Subcutaneous abdominal adipose tissue (tissue), 5 donors: ENCODE measurements around the gene CBL.

Experiments
- H3K27ac ChIP-seq: one replicate; pipeline ENCODE4 v1.7.0; 2013; ENCODE audit warnings: low read depth, mild to moderate bottlenecking, inconsistent platforms, low read length, moderate library complexity
- H3K27me3 ChIP-seq, 5 donors: one replicate each; pipeline ENCODE4 v1.7.0; 2013; ENCODE audit warnings: low read length in 5 of 5, inconsistent platforms in 1 of 5; ENCODE audit not compliant: control insufficient read depth in 5 of 5, insufficient read depth in 4 of 5
- H3K36me3 ChIP-seq, 5 donors: one replicate each; pipeline ENCODE4 v1.7.0; 2013; ENCODE audit warnings: low read length in 5 of 5; ENCODE audit not compliant: control insufficient read depth in 5 of 5, insufficient read depth in 5 of 5
- H3K4me1 ChIP-seq, 5 donors: one replicate each; pipeline ENCODE4 v1.7.0; 2013; ENCODE audit warnings: low read length in 5 of 5, mild to moderate bottlenecking in 3 of 5, moderate library complexity in 1 of 5; ENCODE audit not compliant: control insufficient read depth in 5 of 5, insufficient read depth in 5 of 5
- H3K4me3 ChIP-seq, 5 donors: one replicate each; pipeline ENCODE4 v1.7.0; 2013; ENCODE audit warnings: low read length in 5 of 5, low read depth in 1 of 5
- H3K9ac ChIP-seq, 5 donors: one replicate each; pipeline ENCODE4 v1.7.0; 2013; ENCODE audit warnings: low read length in 5 of 5, mild to moderate bottlenecking in 4 of 5, moderate library complexity in 3 of 5
- H3K9me3 ChIP-seq, 5 donors: one replicate each; pipeline ENCODE4 v1.7.0; 2013; ENCODE audit warnings: low read length in 5 of 5; ENCODE audit not compliant: control insufficient read depth in 5 of 5
- donor health status: healthy.
- donor health status: healthy.
- donor health status: healthy.
- donor health status: healthy.
- donor health status: healthy.

CBL gene

GRCh38 chr11:119258180-119258579, 52.0 kb downstream of the CBL start:
- Histone ChIP-seq H3K27ac (no peak overlapping the region), H3K9me3 (no peaks in the 10 kb centered on the region), H3K27me3 (no peaks in the 10 kb centered on the region), H3K36me3 (peaks cover 0 to 4% (median 0%) of the 10 kb centered on the region in 5 donors), H3K4me3 (no peak overlapping the region), H3K4me1 (peaks cover 0 to 14% (median 8%) of the 10 kb centered on the region in 5 donors), H3K9ac (no peak overlapping the region)

GRCh38 chr11:119258983-119259382, 52.8 kb downstream of the CBL start:
- peaks cover 0 to 20% (median 13%) of the 10 kb centered on the region in 5 donors for H3K4me1 ChIP-seq
- no peak overlapping the region for H3K27ac ChIP-seq

GRCh38 chr11:119262668-119263351, 56.7 kb downstream of the CBL start:
- Histone ChIP-seq H3K27ac (peak overlapping the region; percentile 43), H3K36me3 (no peaks in the 10 kb centered on the region), H3K9ac (no peak overlapping the region), H3K27me3 (no peaks in the 10 kb centered on the region), H3K4me3 (no peak overlapping the region), H3K4me1 (peaks cover 0 to 34% (median 13%) of the 10 kb centered on the region in 5 donors), H3K9me3 (no peaks in the 10 kb centered on the region)

More at GRCh38 chr11:119258983-119259382, 52.8 kb downstream of the CBL start:
- no peak overlapping the region for H3K4me3 ChIP-seq
- H3K9ac ChIP-seq: no peak overlapping the region
- H3K27me3 ChIP-seq: no peaks in the 10 kb centered on the region
- peaks cover 0 to 4% (median 0%) of the 10 kb centered on the region in 5 donors for H3K36me3 ChIP-seq
- H3K9me3 ChIP-seq: no peaks in the 10 kb centered on the region

GRCh38 chr11:119263352-119263940, 57.3 kb downstream of the CBL start:
- Histone ChIP-seq H3K9me3 (no peaks in the 10 kb centered on the region), H3K36me3 (no peaks in the 10 kb centered on the region), H3K4me1 (peaks cover 0 to 36% (median 17%) of the 10 kb centered on the region in 5 donors), H3K4me3 (no peak overlapping the region), H3K27me3 (no peaks in the 10 kb centered on the region), H3K27ac (peak overlapping the region; percentile 43), H3K9ac (no peak overlapping the region)

- H3K27me3 ChIP-seq: no peaks in the 10 kb centered on the region
- no peak overlapping the region for H3K27ac ChIP-seq
- peaks cover 0 to 40% (median 25%) of the 10 kb centered on the region in 5 donors for H3K4me1 ChIP-seq
- no peaks in the 10 kb centered on the region for H3K36me3 ChIP-seq
- no peak overlapping the region for H3K4me3 ChIP-seq
- H3K9me3 ChIP-seq: no peaks in the 10 kb centered on the region
- H3K9ac ChIP-seq: no peak overlapping the region
These were observed 59.9 kb downstream of the CBL start for GRCh38 chr11:119266063-119266462.

- H3K9ac ChIP-seq: peak overlapping the region in 1 of 5 donors; percentile 7
- H3K36me3 ChIP-seq: no peaks in the 10 kb centered on the region
- H3K9me3 ChIP-seq: no peaks in the 10 kb centered on the region
- H3K27me3 ChIP-seq: no peaks in the 10 kb centered on the region
- no peak overlapping the region for H3K27ac ChIP-seq
- H3K4me3 ChIP-seq: no peak overlapping the region
- H3K4me1 ChIP-seq: peaks cover 0 to 40% (median 25%) of the 10 kb centered on the region in 5 donors
These were observed 60.5 kb downstream of the CBL start for GRCh38 chr11:119266517-119267255.

- H3K27ac ChIP-seq: no peak overlapping the region
- H3K4me1 ChIP-seq: peaks cover 0 to 32% (median 23%) of the 10 kb centered on the region in 5 donors
These were observed 61.5 kb downstream of the CBL start for GRCh38 chr11:119267645-119268044.

GRCh38 chr11:119273721-119274120, 67.6 kb downstream of the CBL start:
- H3K9me3 ChIP-seq: no peaks in the 10 kb centered on the region
- H3K27ac ChIP-seq: no peak overlapping the region
- no peaks in the 10 kb centered on the region for H3K27me3 ChIP-seq
- no peak overlapping the region for H3K4me3 ChIP-seq
- peaks cover 21 to 54% (median 35%) of the 10 kb centered on the region in 5 donors for H3K36me3 ChIP-seq
- H3K9ac ChIP-seq: no peak overlapping the region
- H3K4me1 ChIP-seq: peaks cover 0 to 7% (median 2%) of the 10 kb centered on the region in 5 donors

More at GRCh38 chr11:119267645-119268044, 61.5 kb downstream of the CBL start:
- H3K9ac ChIP-seq: no peak overlapping the region
- H3K36me3 ChIP-seq: peaks cover 0 to 5% (median 1%) of the 10 kb centered on the region in 5 donors
- H3K9me3 ChIP-seq: no peaks in the 10 kb centered on the region
- H3K4me3 ChIP-seq: no peak overlapping the region
- H3K27me3 ChIP-seq: no peaks in the 10 kb centered on the region

- H3K4me1 ChIP-seq: no peaks in the 10 kb centered on the region
- H3K36me3 ChIP-seq: peaks cover 33 to 73% (median 48%) of the 10 kb centered on the region in 5 donors
- H3K4me3 ChIP-seq: no peak overlapping the region
- no peak overlapping the region for H3K27ac ChIP-seq
- H3K9me3 ChIP-seq: no peaks in the 10 kb centered on the region
- no peak overlapping the region for H3K9ac ChIP-seq
- no peaks in the 10 kb centered on the region for H3K27me3 ChIP-seq
These were observed 71.5 kb downstream of the CBL start for GRCh38 chr11:119277660-119278059.

- Histone ChIP-seq H3K27me3 (no peaks in the 10 kb centered on the region), H3K27ac (no peak overlapping the region), H3K4me3 (no peak overlapping the region), H3K4me1 (peaks cover 0 to 8% (median 6%) of the 10 kb centered on the region in 5 donors), H3K9me3 (no peaks in the 10 kb centered on the region), H3K9ac (no peak overlapping the region), H3K36me3 (peaks cover 34 to 60% (median 42%) of the 10 kb centered on the region in 5 donors)
These were observed 76.4 kb downstream of the CBL start for GRCh38 chr11:119282495-119282894.
